GM23338 (cell line): Measurements from ENCODE around the gene EMP2. TPM values are rescaled to one million over a fixed set of nuclear protein-coding genes. Genes with fewer than 3 reads are reported as not detected.

Source experiments
- ATAC-seq: fragments of 200-7000 bp; cut with Tn5 transposase; 3 replicates; pipeline ENCODE4 v1.9.1; 2020
- DNase-seq: peaks from one replicate; pipeline ENCODE4 v3.0.0-alpha.2; 2015; ENCODE audit warnings: low spot score
- H2AFZ ChIP-seq: fragments of 200-600 bp; sonication (generic); 2 replicates; pipeline ENCODE4 v1.8.0; 2016; ENCODE audit warnings: antibody characterized with exemption, mild to moderate bottlenecking, moderate library complexity
- H3F3A ChIP-seq: fragments of 200-600 bp; sonication (generic); replicated peaks from 2 replicates; pipeline ENCODE4 v1.8.0; 2017; ENCODE audit warnings: antibody characterized with exemption, mixed run types, low read depth
- H3K27ac ChIP-seq: fragments of 200-600 bp; sonication (generic); 2 replicates; pipeline ENCODE4 v1.6.1; 2016; ENCODE audit warnings: low read depth
- H3K27me3 ChIP-seq: fragments of 200-600 bp; sonication (generic); 2 replicates; pipeline ENCODE4 v1.8.0; 2016; ENCODE audit warnings: mild to moderate bottlenecking, mixed run types, moderate library complexity; ENCODE audit not compliant: insufficient read depth
- H3K36me3 ChIP-seq: fragments of 200-600 bp; sonication (generic); 2 replicates; pipeline ENCODE4 v1.8.0; 2016; ENCODE audit warnings: mild to moderate bottlenecking; ENCODE audit not compliant: insufficient read depth
- H3K4me1 ChIP-seq: fragments of 200-600 bp; sonication (generic); 2 replicates; pipeline ENCODE4 v1.8.0; 2016; ENCODE audit warnings: mild to moderate bottlenecking, moderate library complexity; ENCODE audit not compliant: insufficient read depth
- H3K4me2 ChIP-seq: fragments of 200-600 bp; sonication (generic); 2 replicates; pipeline ENCODE4 v1.7.1; 2017; ENCODE audit warnings: mixed run types
- H3K4me3 ChIP-seq: fragments of 200-600 bp; sonication (generic); 2 replicates; pipeline ENCODE4 v1.6.1; 2016; ENCODE audit warnings: mixed run types
- H3K79me2 ChIP-seq: fragments of 200-600 bp; sonication (generic); replicated peaks from 2 replicates; pipeline ENCODE4 v1.8.0; 2017; ENCODE audit warnings: mild to moderate bottlenecking; ENCODE audit not compliant: insufficient read depth
- H3K9me2 ChIP-seq: fragments of 200-600 bp; sonication (generic); 2 replicates; pipeline ENCODE4 v1.8.0; 2017; ENCODE audit not compliant: insufficient read depth
- H4K20me1 ChIP-seq: fragments of 200-600 bp; sonication (generic); replicated peaks from 2 replicates; pipeline ENCODE4 v1.8.0; 2017; ENCODE audit warnings: mild to moderate bottlenecking; ENCODE audit not compliant: insufficient read depth
- H3K27ac Mint-ChIP-seq: 2 replicates; pipeline ENCODE4 v1.8.0; 2020; ENCODE audit warnings: inconsistent platforms, mild to moderate bottlenecking, moderate library complexity, mixed read lengths
- H3K27me3 Mint-ChIP-seq: 3 replicates; pipeline ENCODE4 v1.8.0; 2022; ENCODE audit warnings: low read depth, mild to moderate bottlenecking, moderate library complexity, mixed read lengths, inconsistent platforms; ENCODE audit not compliant: insufficient read depth, poor library complexity
- H3K36me3 Mint-ChIP-seq: 3 replicates; pipeline ENCODE4 v1.8.0; 2021; ENCODE audit warnings: low read depth, mild to moderate bottlenecking, inconsistent platforms, moderate library complexity, mixed read lengths
- H3K4me1 Mint-ChIP-seq: 3 replicates; pipeline ENCODE4 v1.8.0; 2020; ENCODE audit warnings: mild to moderate bottlenecking, inconsistent platforms, mixed read lengths
- H3K4me3 Mint-ChIP-seq: 3 replicates; pipeline ENCODE4 v1.8.0; 2021; ENCODE audit warnings: moderate library complexity, mild to moderate bottlenecking, inconsistent platforms, mixed read lengths
- H3K9me3 Mint-ChIP-seq: 3 replicates; pipeline ENCODE4 v1.8.0; 2020; ENCODE audit warnings: moderate library complexity, mild to moderate bottlenecking, inconsistent platforms, mixed read lengths
- EZH2phosphoT487 ChIP-seq: fragments of 200-600 bp; sonication (generic); IDR thresholded peaks from one replicate; pipeline ENCODE4 v1.8.1; 2018; ENCODE audit warnings: antibody characterized with exemption; ENCODE audit not compliant: unreplicated experiment
- NANOG ChIP-seq: IDR thresholded peaks from 2 replicates; pipeline ENCODE4 v1.6.1; 2016; ENCODE audit warnings: antibody characterized with exemption, borderline replicate concordance
- POLR2AphosphoS5 ChIP-seq: IDR thresholded peaks from 2 replicates; pipeline ENCODE4 v1.6.1; 2016; ENCODE audit warnings: antibody characterized with exemption, low read depth
- STAT1 ChIP-seq: IDR thresholded peaks from one replicate; pipeline ENCODE4 v1.6.1; 2016; ENCODE audit warnings: antibody characterized with exemption; ENCODE audit not compliant: unreplicated experiment
- polyA plus RNA-seq: library from polyadenylated mRNA; unstranded; fragments of >200 nt; fragmentation: Nextera tagmentation; extraction: Ambion mirVana; gene quantifications from 2 replicates; pipeline ENCODE4 v1.2.1, GENCODE V29; 2016
- total RNA-seq: library from RNA; depleted of rRNA; stranded (reverse); fragments of >200 nt; shearing (Covaris generic); gene quantifications from 2 replicates; pipeline ENCODE4 v1.2.3, GENCODE V29; 2014
- TF ChIP-seq, protein P1 (sequence below): IDR thresholded peaks from one replicate; pipeline ENCODE4 v1.6.1; 2018; ENCODE audit warnings: antibody characterized with exemption; ENCODE audit not compliant: unreplicated experiment
- TF ChIP-seq, protein P2 (sequence below): fragments of 250-450 bp; sonication (Bioruptor Pico); IDR thresholded peaks from 2 replicates; pipeline ENCODE4 v1.5.0; 2020; ENCODE audit warnings: mild to moderate bottlenecking, moderate library complexity

Gene EMP2
- total and polyA plus RNA-seq, 2 experiments from 2014 or later: 7.3 to 40.1 TPM

DNA sequence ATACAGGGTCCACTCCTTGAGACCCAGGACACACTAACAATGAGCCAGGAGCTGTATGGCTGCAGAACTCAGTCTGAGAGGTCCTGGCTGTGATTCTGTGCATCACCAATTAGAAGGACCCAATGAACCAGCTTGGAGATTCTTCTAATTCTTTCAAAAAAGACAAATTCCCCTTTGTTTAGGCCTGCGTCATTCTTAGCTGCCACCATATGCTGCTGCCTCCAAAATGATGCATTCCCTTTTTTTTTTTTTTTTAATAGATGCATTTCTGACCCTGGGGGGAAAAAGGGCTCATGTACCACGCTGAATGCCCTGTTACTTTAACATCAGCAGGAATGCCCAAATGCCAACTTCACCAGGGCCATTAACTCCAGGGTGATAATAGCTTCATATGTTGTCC, 28.5 kb downstream of the EMP2 start:
- Histone ChIP-seq H3K79me2 (no peaks in the 10 kb centered on the region), H3K36me3 (no peaks in the 10 kb centered on the region; the same call in 1 of the 2 replicates), H3K4me1 (no peaks in the 10 kb centered on the region), H3K9me2 (no peaks in the 10 kb centered on the region), H3K4me2 (no peak overlapping the region), H3F3A (no peaks in the 10 kb centered on the region), H3K27ac (no peak overlapping the region), H2AFZ (no peak overlapping the region), H4K20me1 (no peaks in the 10 kb centered on the region), H3K27me3 (no peaks in the 10 kb centered on the region), H3K4me3 (no peak overlapping the region)
- Mint-ChIP-seq H3K4me1 (no peaks in the 10 kb centered on the region; the same call in 1 of the 3 replicates), H3K9me3 (peaks cover 24% of the 10 kb centered on the region), H3K4me3 (no peak overlapping the region), H3K27ac (no peak overlapping the region), H3K27me3 (peaks cover 1% of the 10 kb centered on the region), H3K36me3 (peaks cover 21% of the 10 kb centered on the region)
- TF ChIP-seq EZH2phosphoT487 (no peak), NANOG (no peak), STAT1 (no peak), POLR2AphosphoS5 (no peak)
- TF ChIP-seq, protein P1, sequence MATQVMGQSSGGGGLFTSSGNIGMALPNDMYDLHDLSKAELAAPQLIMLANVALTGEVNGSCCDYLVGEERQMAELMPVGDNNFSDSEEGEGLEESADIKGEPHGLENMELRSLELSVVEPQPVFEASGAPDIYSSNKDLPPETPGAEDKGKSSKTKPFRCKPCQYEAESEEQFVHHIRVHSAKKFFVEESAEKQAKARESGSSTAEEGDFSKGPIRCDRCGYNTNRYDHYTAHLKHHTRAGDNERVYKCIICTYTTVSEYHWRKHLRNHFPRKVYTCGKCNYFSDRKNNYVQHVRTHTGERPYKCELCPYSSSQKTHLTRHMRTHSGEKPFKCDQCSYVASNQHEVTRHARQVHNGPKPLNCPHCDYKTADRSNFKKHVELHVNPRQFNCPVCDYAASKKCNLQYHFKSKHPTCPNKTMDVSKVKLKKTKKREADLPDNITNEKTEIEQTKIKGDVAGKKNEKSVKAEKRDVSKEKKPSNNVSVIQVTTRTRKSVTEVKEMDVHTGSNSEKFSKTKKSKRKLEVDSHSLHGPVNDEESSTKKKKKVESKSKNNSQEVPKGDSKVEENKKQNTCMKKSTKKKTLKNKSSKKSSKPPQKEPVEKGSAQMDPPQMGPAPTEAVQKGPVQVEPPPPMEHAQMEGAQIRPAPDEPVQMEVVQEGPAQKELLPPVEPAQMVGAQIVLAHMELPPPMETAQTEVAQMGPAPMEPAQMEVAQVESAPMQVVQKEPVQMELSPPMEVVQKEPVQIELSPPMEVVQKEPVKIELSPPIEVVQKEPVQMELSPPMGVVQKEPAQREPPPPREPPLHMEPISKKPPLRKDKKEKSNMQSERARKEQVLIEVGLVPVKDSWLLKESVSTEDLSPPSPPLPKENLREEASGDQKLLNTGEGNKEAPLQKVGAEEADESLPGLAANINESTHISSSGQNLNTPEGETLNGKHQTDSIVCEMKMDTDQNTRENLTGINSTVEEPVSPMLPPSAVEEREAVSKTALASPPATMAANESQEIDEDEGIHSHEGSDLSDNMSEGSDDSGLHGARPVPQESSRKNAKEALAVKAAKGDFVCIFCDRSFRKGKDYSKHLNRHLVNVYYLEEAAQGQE: no peak
- TF ChIP-seq, protein P2, sequence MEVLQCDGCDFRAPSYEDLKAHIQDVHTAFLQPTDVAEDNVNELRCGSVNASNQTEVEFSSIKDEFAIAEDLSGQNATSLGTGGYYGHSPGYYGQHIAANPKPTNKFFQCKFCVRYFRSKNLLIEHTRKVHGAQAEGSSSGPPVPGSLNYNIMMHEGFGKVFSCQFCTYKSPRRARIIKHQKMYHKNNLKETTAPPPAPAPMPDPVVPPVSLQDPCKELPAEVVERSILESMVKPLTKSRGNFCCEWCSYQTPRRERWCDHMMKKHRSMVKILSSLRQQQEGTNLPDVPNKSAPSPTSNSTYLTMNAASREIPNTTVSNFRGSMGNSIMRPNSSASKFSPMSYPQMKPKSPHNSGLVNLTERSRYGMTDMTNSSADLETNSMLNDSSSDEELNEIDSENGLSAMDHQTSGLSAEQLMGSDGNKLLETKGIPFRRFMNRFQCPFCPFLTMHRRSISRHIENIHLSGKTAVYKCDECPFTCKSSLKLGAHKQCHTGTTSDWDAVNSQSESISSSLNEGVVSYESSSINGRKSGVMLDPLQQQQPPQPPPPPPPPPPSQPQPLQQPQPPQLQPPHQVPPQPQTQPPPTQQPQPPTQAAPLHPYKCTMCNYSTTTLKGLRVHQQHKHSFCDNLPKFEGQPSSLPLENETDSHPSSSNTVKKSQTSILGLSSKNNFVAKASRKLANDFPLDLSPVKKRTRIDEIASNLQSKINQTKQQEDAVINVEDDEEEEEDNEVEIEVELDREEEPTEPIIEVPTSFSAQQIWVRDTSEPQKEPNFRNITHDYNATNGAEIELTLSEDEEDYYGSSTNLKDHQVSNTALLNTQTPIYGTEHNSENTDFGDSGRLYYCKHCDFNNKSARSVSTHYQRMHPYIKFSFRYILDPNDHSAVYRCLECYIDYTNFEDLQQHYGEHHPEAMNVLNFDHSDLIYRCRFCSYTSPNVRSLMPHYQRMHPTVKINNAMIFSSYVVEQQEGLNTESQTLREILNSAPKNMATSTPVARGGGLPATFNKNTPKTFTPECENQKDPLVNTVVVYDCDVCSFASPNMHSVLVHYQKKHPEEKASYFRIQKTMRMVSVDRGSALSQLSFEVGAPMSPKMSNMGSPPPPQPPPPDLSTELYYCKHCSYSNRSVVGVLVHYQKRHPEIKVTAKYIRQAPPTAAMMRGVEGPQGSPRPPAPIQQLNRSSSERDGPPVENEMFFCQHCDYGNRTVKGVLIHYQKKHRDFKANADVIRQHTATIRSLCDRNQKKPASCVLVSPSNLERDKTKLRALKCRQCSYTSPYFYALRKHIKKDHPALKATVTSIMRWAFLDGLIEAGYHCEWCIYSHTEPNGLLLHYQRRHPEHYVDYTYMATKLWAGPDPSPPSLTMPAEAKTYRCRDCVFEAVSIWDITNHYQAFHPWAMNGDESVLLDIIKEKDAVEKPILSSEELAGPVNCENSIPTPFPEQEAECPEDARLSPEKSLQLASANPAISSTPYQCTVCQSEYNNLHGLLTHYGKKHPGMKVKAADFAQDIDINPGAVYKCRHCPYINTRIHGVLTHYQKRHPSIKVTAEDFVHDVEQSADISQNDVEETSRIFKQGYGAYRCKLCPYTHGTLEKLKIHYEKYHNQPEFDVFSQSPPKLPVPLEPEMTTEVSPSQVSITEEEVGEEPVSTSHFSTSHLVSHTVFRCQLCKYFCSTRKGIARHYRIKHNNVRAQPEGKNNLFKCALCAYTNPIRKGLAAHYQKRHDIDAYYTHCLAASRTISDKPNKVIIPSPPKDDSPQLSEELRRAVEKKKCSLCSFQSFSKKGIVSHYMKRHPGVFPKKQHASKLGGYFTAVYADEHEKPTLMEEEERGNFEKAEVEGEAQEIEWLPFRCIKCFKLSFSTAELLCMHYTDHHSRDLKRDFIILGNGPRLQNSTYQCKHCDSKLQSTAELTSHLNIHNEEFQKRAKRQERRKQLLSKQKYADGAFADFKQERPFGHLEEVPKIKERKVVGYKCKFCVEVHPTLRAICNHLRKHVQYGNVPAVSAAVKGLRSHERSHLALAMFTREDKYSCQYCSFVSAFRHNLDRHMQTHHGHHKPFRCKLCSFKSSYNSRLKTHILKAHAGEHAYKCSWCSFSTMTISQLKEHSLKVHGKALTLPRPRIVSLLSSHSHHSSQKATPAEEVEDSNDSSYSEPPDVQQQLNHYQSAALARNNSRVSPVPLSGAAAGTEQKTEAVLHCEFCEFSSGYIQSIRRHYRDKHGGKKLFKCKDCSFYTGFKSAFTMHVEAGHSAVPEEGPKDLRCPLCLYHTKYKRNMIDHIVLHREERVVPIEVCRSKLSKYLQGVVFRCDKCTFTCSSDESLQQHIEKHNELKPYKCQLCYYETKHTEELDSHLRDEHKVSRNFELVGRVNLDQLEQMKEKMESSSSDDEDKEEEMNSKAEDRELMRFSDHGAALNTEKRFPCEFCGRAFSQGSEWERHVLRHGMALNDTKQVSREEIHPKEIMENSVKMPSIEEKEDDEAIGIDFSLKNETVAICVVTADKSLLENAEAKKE (CRISPR knock-in tag): no peak
- no peak for DNase-seq
- ATAC-seq: no peak
